GM19023 (cell line): ENCODE measurements around the gene ELF2.
"Not testable (repeated sequence)": the region's sequence is repeated elsewhere in the genome, so short reads cannot be mapped to it uniquely, and the experiment has no call there.

Source experiments
- ATAC-seq: cut with Tn5 transposase; IDR thresholded peaks from one replicate; pipeline ENCODE4 v1.9.1; 2021; ENCODE audit warnings: mild to moderate bottlenecking, moderate library complexity; ENCODE audit not compliant: unreplicated experiment

The ELF2 gene

DNA sequence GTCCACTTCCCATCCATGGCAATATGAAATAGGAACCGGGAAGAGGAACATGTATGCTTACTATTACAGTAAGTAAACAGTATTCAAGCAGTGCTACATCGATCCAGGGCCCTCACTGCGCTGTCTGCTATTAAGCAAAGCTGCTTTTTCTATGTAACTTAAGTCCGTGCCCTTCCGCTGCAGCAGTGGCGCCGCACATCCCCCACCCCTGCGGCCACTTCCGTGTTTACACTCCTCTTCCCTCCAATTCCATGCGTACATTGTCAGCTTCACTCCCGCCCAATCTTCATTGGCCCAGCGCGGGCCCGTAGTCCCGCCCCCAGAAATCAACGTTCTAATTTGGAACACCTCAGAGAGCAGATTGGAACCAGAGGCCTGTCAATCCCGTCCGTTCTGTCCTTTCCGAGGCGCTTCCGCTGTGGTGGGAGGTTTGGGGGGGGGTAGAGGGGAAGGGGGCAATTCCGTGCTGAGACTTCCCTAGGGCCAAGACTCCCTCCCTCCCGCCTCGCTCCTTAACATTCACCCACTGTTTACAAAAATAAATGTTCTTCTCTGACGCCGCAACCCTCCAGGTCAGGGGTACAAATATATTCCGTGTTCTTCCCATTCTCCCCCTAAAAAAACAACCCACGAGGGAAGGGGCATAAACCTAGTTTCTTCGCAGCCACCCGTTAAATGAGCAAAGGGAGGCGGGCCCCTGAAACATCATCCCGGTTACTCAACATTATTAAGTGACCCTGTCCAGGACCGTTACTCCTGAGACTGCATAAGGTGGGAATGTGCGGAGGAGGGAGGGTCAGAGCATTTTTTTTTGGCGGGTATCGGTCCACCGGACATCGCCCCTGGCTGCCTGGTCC is 94.0 kb downstream of the ELF2 start:
- peak; percentile 82 for ATAC-seq

DNA sequence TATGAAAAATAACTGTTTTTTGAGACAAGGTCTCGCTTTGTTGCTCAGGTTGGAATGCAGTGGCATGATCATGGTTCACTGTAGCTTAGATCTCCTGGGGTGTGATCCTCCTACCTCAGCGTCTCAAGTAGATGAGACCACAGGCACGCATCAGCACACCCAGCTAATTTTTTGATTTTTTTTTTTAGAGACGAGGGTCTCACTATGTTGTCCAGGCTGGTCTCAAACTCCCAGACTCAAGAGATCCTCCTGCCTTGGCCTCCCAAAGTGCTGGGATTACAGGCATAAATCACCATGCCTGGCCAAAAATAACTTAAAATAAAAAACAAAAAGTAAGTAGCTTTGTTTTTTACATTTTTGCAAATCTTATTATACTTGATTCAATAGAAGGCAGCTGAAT is 98.1 kb downstream of the ELF2 start:
- ATAC-seq: no peak

GRCh38 chr4:139077567-139078355 is 99.3 kb downstream of the ELF2 start:
- ATAC-seq: no peak

DNA sequence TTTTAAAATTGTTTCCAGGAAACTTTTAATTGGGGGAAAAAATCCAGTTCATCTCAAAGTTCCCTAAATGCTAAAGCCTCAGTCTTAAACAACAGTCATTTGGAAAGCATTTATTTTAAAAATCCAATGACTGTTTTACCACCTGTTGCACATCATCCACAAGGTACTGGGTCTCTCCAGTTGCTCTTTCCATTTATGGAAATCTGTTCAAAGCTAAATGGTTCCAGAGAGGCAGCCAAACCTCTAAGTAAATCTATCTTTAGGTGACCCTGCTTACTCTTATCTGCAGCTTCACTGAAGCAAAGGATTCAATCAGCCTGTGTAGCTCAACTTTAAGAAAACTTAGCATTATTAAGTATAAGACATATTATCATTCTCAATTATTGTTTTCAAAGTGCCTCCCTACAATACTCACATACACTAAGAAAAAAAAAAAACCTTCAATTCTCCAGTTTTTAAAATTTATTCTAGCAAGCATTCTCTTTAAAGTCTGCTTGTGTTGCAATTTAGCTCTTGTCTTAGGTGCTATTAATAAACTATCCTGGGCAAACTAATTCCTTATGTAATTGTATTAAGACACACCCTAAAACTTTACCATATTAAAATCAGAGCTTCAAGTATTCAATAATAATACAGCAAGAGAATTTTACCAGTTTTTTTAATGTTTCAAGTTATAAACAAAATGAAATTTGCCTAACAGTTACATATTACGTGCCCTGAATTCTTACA is 100.8 kb downstream of the ELF2 start:
- no peak for ATAC-seq

GRCh38 chr4:139060591-139060990 is 116.4 kb downstream of the ELF2 start:
- no peak for ATAC-seq

GRCh38 chr4:139059026-139059425 is 118.0 kb downstream of the ELF2 start:
- ATAC-seq: not testable (repeated sequence)

DNA sequence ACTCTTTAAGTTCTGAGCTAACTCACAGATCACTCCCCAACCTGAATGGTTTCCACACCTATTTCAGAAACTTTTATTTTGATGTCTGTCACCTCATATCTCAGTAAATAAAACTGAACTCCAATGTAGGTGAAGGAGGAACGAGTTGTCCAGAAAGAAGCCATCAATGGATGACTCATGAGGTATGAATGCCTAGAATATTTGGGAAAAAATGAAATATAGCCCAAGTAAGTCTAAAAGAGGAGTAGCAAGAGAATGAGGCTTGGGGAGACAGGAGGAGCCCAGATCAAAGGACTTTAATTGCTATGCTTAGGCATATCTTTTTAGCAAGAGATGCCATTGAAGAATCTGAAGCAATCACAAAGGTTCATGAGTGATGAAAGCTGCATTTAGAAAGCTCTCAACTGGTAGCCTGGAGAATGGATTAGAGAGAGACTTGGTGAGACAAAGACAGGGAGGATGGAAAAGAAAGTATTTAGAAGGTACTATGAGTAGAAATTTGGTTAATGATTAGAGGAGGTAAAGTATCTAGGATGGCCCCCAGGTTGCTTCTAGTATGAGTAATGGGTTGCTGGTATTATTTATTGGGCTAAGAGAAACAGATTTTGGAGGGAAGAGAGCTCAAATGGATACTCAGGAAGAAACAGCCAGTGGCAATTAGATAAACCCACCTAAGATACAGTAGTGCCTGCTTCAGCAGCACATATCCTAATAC is 122.1 kb downstream of the ELF2 start:
- ATAC-seq: no peak

DNA sequence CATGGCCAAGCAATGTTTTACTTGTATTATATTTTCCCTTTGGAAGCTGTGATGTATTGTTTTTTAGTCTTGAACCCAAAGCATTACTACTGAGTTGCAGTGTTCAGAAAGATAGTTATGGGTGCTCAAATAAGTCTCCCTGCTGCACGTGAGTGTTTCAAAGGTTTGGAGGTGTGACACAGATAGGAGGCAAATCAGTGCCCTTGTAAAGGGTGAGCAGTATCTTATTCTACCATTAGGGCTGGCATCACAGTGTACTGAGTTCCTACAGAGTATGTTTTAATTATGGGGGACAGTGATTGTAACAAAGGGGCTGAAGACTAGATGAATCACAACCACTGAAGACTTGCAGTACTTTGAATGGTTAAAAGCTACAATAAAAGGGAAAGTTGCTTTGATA is 123.1 kb downstream of the ELF2 start:
- no peak for ATAC-seq

DNA sequence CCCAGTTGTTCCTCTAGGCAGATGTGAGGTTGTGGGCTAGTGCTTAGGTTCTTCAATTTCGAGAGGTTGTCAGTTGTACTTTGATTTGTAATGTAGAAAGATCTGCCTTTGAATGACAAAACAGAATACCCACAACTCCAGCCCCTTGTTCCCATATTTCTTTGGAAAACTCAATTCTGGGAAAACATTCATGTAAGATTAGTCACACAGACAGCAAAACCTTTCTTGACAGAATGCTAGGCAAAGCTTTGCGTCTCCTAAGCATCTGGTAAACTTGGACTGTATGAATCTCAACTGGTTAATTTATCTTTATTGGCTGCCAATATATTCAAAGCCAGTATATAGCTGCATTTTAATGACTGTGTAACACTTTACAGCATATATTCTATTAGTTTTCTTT is 126.6 kb downstream of the ELF2 start:
- no peak for ATAC-seq

DNA sequence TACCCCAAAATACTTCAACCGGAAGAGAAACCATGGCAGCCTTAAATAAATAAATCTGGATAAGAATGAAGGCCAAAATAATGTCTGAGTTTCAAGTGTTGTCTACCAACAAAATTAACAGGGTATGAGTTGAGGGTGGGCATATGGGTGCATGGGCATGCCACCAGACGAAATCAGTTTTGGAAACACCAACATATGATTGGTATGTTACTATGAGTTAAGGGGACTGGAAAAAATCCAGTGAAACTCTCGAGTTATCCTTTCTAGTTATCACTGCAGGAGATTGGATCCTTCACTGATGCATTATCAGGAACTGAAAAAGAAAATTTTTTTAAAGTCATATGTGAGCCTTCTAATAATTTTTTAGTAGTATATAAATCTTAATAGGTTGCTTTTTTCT is 129.0 kb downstream of the ELF2 start:
- ATAC-seq: no peak

- no peak for ATAC-seq
Measured at GRCh38 chr4:139044291-139044690, 132.7 kb downstream of the ELF2 start.

- no peak for ATAC-seq
Measured at GRCh38 chr4:139042981-139043460, 134.0 kb downstream of the ELF2 start.

- no peak for ATAC-seq
Measured at GRCh38 chr4:139038874-139039443, 138.1 kb downstream of the ELF2 start.

- no peak for ATAC-seq
Measured at GRCh38 chr4:139036885-139037284, 140.1 kb downstream of the ELF2 start.

GRCh38 chr4:139035650-139036049 is 141.4 kb downstream of the ELF2 start:
- ATAC-seq: no peak

DNA sequence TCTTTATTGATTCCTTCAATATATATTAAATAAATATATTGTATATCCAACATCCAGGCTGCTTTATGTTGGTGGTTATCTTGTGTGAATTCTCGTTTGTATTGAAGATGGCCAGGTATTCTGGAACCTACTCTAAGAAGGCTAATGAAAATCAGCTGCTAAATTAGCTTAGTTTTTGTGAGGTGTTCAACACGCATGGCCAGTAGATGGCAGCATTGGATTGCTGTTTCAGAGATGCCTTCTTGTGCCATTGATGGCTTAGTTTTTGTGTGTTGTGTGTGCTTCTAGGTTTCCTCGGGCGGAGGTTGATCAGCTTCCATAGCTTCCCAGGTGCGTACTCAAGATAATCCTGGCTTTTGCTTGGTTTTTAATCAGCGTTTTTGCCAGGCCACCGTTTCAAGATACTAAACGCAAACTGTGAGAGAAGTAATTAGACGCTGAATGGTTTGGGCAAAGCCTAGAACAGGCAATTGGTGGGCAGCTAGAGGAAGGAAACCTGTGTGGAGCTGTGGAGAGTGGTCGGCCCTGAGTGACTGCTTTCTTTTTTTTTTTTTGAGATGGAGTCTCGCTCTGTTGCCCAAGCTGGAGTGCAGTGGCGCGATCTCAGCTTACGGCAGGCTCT is 146.3 kb downstream of the ELF2 start:
- ATAC-seq: peak; percentile 70

DNA sequence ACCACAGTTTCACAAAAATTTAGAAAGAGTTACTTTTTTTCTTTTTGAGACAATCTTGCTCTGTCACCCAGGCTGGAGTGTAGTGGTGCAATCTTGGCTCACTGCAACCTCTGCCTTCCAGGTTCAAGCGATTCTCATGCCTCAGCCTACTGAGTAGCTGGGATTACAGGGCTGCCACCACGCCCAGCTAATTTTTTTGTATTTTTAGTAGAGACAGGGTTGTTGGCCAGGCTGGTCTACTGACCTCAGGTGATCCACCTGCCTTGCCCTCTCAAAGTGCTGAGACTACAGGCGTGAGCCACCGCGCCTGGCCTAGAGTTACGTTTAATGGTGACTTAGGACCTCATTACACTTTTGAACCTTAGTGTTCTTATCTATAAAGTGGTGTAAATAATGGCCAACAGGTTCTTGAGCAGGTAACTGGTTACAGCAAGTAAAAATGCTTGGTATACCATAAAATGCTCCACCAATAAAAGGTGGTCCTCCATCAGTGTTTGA is 147.1 kb downstream of the ELF2 start:
- not testable (repeated sequence) for ATAC-seq

DNA sequence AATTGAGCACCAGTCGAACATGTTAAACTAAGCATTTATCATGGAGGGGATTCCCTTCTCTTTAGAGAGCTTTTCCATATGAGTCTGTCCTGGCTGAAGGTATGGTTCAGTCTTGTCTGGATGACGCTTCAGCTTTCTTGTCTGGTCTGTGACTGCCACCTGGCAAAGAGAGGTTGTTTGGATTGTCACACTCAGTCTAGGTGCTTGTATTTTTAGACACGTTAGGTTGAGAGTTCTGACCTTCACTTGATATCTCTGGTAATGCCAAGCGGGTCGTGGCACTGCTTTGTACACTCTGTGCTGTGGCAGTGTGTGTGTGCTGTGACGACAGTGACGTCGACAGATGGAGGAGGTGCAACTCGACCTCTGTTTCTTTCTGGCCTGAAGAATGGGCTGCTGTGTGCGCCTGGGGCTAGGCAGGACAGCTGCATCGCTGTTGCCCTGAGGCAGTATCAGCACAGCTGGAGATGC is 148.8 kb downstream of the ELF2 start:
- no peak for ATAC-seq

DNA sequence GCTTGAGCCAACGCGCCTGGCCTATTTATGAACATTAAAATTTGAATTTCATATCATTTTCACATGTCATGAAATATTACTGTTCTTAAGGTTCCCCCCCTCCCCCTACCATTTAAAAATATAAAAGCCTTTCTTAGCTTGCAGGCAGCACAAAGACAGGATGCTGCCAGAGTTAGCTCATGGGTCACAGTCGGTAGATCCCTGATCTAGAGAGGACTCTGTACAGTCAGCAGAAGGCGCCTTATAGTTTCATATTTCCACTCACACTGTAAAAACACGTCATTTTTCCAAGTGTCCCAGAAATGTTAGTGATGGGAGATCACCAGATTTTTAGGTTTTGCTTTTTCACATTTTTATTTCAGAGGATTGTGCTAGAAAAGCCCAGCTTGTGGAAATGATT is 149.2 kb downstream of the ELF2 start:
- no peak for ATAC-seq

- ATAC-seq: no peak
Measured at GRCh38 chr4:139025841-139026240, 151.2 kb downstream of the ELF2 start.
